GM12864 (cell line): ENCODE results near the gene SCAMP1.

ENCODE experiments used
- DNase-seq: peaks from one replicate; pipeline ENCODE4 v3.0.0-alpha.2; 2011; ENCODE audit warnings: low read depth
- H3K4me3 ChIP-seq: 2 replicates; pipeline ENCODE4 v1.5.1; 2011; ENCODE audit warnings: mild to moderate bottlenecking, low read depth, low read length, control low read depth
- CTCF ChIP-seq: IDR thresholded peaks from 2 replicates; pipeline ENCODE4 v1.5.1; 2011; ENCODE audit warnings: low read depth, mild to moderate bottlenecking, moderate library complexity, low read length, control low read depth, inconsistent platforms; ENCODE audit errors: missing control alignments

The SCAMP1 gene

DNA sequence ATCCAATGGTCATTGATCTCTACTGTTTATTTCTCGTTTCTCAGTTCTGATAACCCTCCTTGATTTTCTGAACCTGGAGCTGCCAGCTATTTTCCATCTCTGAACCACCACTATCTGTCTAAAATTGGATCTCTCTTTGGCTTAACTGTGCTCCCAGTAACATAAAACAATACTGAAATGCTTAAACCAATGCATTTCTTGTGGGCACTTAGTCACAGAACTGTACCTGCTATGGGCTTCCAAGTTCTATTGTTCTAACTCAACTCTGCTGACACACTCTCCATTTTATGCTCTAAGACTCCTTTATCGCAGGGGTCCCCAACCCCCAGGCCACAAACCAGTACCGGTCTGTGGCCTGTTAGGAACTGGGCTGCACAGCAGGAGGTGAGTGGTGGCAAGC lies 167.5 kb downstream of the SCAMP1 start:
- no peak for DNase-seq
- TF ChIP-seq CTCF: no peak
- H3K4me3 ChIP-seq: no peak overlapping the region
